T-cell (primary cell): ENCODE measurements around the gene MAP7D3. TPM values are rescaled to one million over a fixed set of nuclear protein-coding genes. Genes with fewer than 3 reads are reported as not detected.

Source experiments
- ATAC-seq, 4 experiments: fragments of 200-7000 bp in 3 of 4; fragments of 150-1000 bp in 1 of 4; cut with Tn5 transposase; replicated peaks in 1 of 4; 1 replicate in 3 of 4; 2 replicates in 1 of 4; pipeline ENCODE4 v1.10.0; 2021; ENCODE audit warnings: moderate library complexity in 3 of 4, mild to moderate bottlenecking in 2 of 4, moderate number of reproducible peaks in 1 of 4
- CTCF ChIA-PET, 2 donors: fragments of 300-600 bp; sonication (Branson Sonifier 250); formaldehyde crosslinking; loops; one replicate each; lab custom pipeline; 2022; ENCODE audit warnings: antibody characterized with exemption in 2 of 2; lab: Charles Lee
- POLR2A ChIA-PET, 2 donors: fragments of 300-600 bp; sonication (Branson Sonifier 250); formaldehyde crosslinking; loops; one replicate each; lab custom pipeline; 2022; ENCODE audit warnings: antibody characterized with exemption in 2 of 2; lab: Charles Lee
- DNase-seq, 35 experiments: peaks; one replicate each; pipeline versions ENCODE4 v3.0.0 to v3.0.0-alpha.2; 2013 to 2023
- H3K27ac ChIP-seq: one replicate; pipeline ENCODE4 v1.5.1; 2013; ENCODE audit warnings: low read length
- H3K27me3 ChIP-seq, 2 experiments: replicated peaks in 1 of 2; 1 replicate in 1 of 2; 2 replicates in 1 of 2; pipeline versions ENCODE4 v1.6.1 to v1.7.0; 2013; ENCODE audit warnings: low read length in 1 of 2, mixed read lengths in 1 of 2; ENCODE audit not compliant: control insufficient read depth in 2 of 2, insufficient read depth in 2 of 2; ENCODE audit errors: extremely low read depth in 1 of 2
- H3K36me3 ChIP-seq, 2 donors: 1 replicate in 1 of 2; 2 replicates in 1 of 2; pipeline versions ENCODE4 v1.6.1 to v1.7.0; 2013; ENCODE audit warnings: low read length in 1 of 2; ENCODE audit not compliant: control insufficient read depth in 2 of 2, insufficient read depth in 1 of 2; ENCODE audit errors: extremely low read depth in 1 of 2
- H3K4me1 ChIP-seq, 2 experiments: 1 replicate in 1 of 2; 2 replicates in 1 of 2; pipeline versions ENCODE4 v1.6.1 to v1.7.0; 2013; ENCODE audit warnings: low read length in 2 of 2, mixed read lengths in 1 of 2; ENCODE audit not compliant: insufficient read depth in 2 of 2, control insufficient read depth in 1 of 2; ENCODE audit errors: extremely low read depth in 1 of 2
- H3K4me3 ChIP-seq, 2 donors: 1 replicate in 1 of 2; 2 replicates in 1 of 2; pipeline versions ENCODE4 v1.5.1 to v1.7.0; 2013; ENCODE audit warnings: mild to moderate bottlenecking in 2 of 2, low read length in 1 of 2, moderate library complexity in 1 of 2; ENCODE audit not compliant: control insufficient read depth in 1 of 2; ENCODE audit errors: extremely low read depth in 1 of 2
- H3K9me3 ChIP-seq: 2 replicates; pipeline ENCODE4 v1.7.0; 2013
- H3K27ac Mint-ChIP-seq, 2 donors: one replicate each; pipeline ENCODE4 v1.8.0; 2020 to 2021; ENCODE audit warnings: mild to moderate bottlenecking in 2 of 2, mixed read lengths in 2 of 2
- H3K27me3 Mint-ChIP-seq, 2 donors: one replicate each; pipeline ENCODE4 v1.8.0; 2021 to 2022; ENCODE audit warnings: mixed read lengths in 2 of 2
- H3K36me3 Mint-ChIP-seq: one replicate; pipeline ENCODE4 v1.8.0; 2021; ENCODE audit warnings: mixed read lengths
- H3K4me1 Mint-ChIP-seq, 3 donors: one replicate each; pipeline ENCODE4 v1.8.0; 2020 to 2022; ENCODE audit warnings: mixed read lengths in 3 of 3, mild to moderate bottlenecking in 1 of 3
- H3K4me3 Mint-ChIP-seq, 3 donors: one replicate each; pipeline ENCODE4 v1.8.0; 2020 to 2022; ENCODE audit warnings: mild to moderate bottlenecking in 3 of 3, mixed read lengths in 3 of 3, moderate library complexity in 3 of 3
- H3K9me3 Mint-ChIP-seq, 3 donors: one replicate each; pipeline ENCODE4 v1.8.0; 2020 to 2022; ENCODE audit warnings: mixed read lengths in 3 of 3
- WGBS: methylation state at CpG from one replicate; pipeline ENCODE4 v1.1.5; 2013; ENCODE audit warnings: missing lambda C conversion rate; ENCODE audit not compliant: insufficient coverage; 5-methylcytosine and 5-hydroxymethylcytosine counted together
- total RNA-seq, 35 experiments: library from RNA in 6 of 35; stranded (reverse) in 6 of 35; fragments of 120-200 nt in 1 of 35; gene quantifications; one replicate each; pipeline versions ENCODE4 v1.2.1 to v1.2.4 and lab custom pipeline; 2013 to 2026

Gene MAP7D3
- total RNA-seq, 5 donors from 2014 or later (not counting 1 experiment from before 2014, with no cell fraction given), result 6.5 to 10.5 (median 9.7) TPM

GRCh38 chrX:136259543-136259942 lies 8.3 kb upstream of the MAP7D3 start:
- ChIA-PET CTCF (interaction anchor here in 1 of 2 donors (1.1 kb wide), 1 partner anchor 10 kb away, joined by 6 read pairs; no protein-coding TSS in a partner anchor), POLR2A (interaction anchor here in 1 of 2 donors (0.7 kb wide), 1 partner anchor 988 kb away, joined by 4 read pairs; no protein-coding TSS in a partner anchor)
- peaks cover 6 to 12% (median 10%) of the 10 kb centered on the region in 3 donors for H3K4me1 Mint-ChIP-seq
- no peak overlapping the region for H3K4me3 ChIP-seq
- no peak overlapping the region for H3K4me3 Mint-ChIP-seq
- peak in 2 of 4 experiments; percentile 57 to 82 for ATAC-seq
- no peaks in the 10 kb centered on the region for H3K36me3 Mint-ChIP-seq
- H3K27me3 ChIP-seq, result no peaks in the 10 kb centered on the region
- no peaks in the 10 kb centered on the region for H3K9me3 Mint-ChIP-seq
- H3K27ac Mint-ChIP-seq, result peak overlapping the region; percentile 62 to 86
- no peaks in the 10 kb centered on the region for H3K9me3 ChIP-seq
- no CpG with 5 or more reads among the region's 4 CpGs for WGBS
- H3K27me3 Mint-ChIP-seq, result peaks cover 0 to 3% of the 10 kb centered on the region in 2 donors
- DNase-seq, result peak in 1 of 35 experiments; percentile 20
- no peak overlapping the region for H3K27ac ChIP-seq
- peaks cover 0 to 4% of the 10 kb centered on the region in 2 experiments for H3K4me1 ChIP-seq
- H3K36me3 ChIP-seq, result no peaks in the 10 kb centered on the region

- Mint-ChIP-seq H3K4me3 (no peak overlapping the region), H3K36me3 (no peaks in the 10 kb centered on the region), H3K27ac (no peak overlapping the region), H3K27me3 (peaks cover 0 to 7% of the 10 kb centered on the region in 2 donors), H3K9me3 (no peaks in the 10 kb centered on the region), H3K4me1 (peaks cover 6 to 12% (median 10%) of the 10 kb centered on the region in 3 donors)
- no peaks in the 10 kb centered on the region for H3K36me3 ChIP-seq
- no peak overlapping the region for H3K4me3 ChIP-seq
- ATAC-seq (no peak), DNase-seq (no peak)
- H3K9me3 ChIP-seq, result no peaks in the 10 kb centered on the region
- no peaks in the 10 kb centered on the region for H3K27me3 ChIP-seq
- no CpG with 5 or more reads among the region's 1 CpG for WGBS
- H3K4me1 ChIP-seq, result peaks cover 0 to 4% of the 10 kb centered on the region in 2 experiments
- POLR2A ChIA-PET, result no interaction called here
- CTCF ChIA-PET, result interaction anchor here in 1 of 2 donors (1.1 kb wide), 1 partner anchor 10 kb away, joined by 6 read pairs; no protein-coding TSS in a partner anchor
- no peak overlapping the region for H3K27ac ChIP-seq
Observed at GRCh38 chrX:136258951-136259350, 7.8 kb upstream of the MAP7D3 start.

DNA sequence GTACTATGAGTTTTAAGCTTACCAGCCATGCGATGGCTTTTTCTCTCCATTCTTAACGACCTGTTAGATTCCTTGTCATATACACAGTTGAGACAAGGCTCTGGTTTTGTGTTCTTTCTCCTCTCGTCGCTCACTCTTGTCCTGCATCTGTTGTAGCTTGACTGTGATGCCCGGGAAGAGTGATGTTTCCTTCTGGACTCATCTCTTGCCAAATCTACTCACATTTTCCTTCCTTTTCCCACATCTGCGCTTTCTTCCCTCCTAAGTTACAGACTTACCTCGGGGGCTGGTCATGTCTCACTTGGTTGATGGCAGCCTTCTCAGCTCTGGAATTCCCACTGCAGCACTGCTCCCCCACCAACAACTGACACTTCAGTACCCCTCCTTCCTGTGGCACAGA lies 4.8 kb upstream of the MAP7D3 start:
- Histone ChIP-seq H3K27me3 (no peaks in the 10 kb centered on the region), H3K9me3 (no peaks in the 10 kb centered on the region), H3K4me3 (no peak overlapping the region), H3K27ac (no peak overlapping the region), H3K36me3 (no peaks in the 10 kb centered on the region), H3K4me1 (peaks cover 0 to 9% of the 10 kb centered on the region in 2 experiments)
- Mint-ChIP-seq H3K4me1 (peaks cover 13 to 15% (median 13%) of the 10 kb centered on the region in 3 donors), H3K36me3 (no peaks in the 10 kb centered on the region), H3K27ac (no peak overlapping the region), H3K27me3 (peaks cover 0 to 7% of the 10 kb centered on the region in 2 donors), H3K9me3 (no peaks in the 10 kb centered on the region), H3K4me3 (no peak overlapping the region)
- DNase-seq, result no peak
- ATAC-seq, result no peak
- ChIA-PET POLR2A (no interaction called here), CTCF (no interaction called here)
- 72% methylated on average over 4 of the region's 7 CpGs for WGBS

DNA sequence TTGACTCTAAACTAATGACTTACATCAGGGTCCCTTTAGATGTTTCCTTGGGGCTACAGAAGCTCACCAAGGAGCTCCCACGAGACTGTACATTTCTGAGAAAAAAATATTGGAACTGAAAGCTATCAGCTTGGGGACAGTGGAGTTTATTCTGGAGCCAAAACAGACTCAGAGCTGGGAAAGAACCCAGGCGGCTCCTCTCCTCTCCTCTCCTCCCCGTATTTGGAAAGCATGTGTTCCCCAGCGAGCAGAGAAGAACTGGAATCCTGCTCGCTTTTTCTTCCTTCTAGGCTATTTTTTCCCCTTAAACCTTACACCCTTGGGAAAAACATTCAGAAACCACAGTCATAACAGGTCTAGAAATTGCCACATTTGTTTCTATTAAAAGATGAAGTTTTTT lies 4.3 kb upstream of the MAP7D3 start:
- Mint-ChIP-seq H3K4me3 (no peak overlapping the region), H3K9me3 (no peaks in the 10 kb centered on the region), H3K27me3 (peaks cover 0 to 7% of the 10 kb centered on the region in 2 donors), H3K27ac (no peak overlapping the region), H3K36me3 (no peaks in the 10 kb centered on the region), H3K4me1 (peaks cover 13 to 15% (median 13%) of the 10 kb centered on the region in 3 donors)
- Histone ChIP-seq H3K36me3 (no peaks in the 10 kb centered on the region), H3K9me3 (no peaks in the 10 kb centered on the region), H3K27me3 (no peaks in the 10 kb centered on the region), H3K4me1 (peaks cover 0 to 10% of the 10 kb centered on the region in 2 experiments), H3K27ac (no peak overlapping the region), H3K4me3 (no peak overlapping the region)
- CTCF ChIA-PET, result no interaction called here
- ATAC-seq (no peak), DNase-seq (no peak)
- no CpG with 5 or more reads among the region's 5 CpGs for WGBS
- POLR2A ChIA-PET, result no interaction called here

GRCh38 chrX:136250191-136251040 lies 784 bp downstream of the MAP7D3 start:
- CTCF ChIA-PET, result no interaction called here
- Mint-ChIP-seq H3K27ac (peak overlapping the region; percentile 19 to 58), H3K9me3 (no peaks in the 10 kb centered on the region), H3K36me3 (no peaks in the 10 kb centered on the region), H3K27me3 (peaks cover 0 to 4% of the 10 kb centered on the region in 2 donors), H3K4me3 (peak overlapping the region; percentile 74 to 80 (median 75)), H3K4me1 (peaks cover 7 to 14% (median 14%) of the 10 kb centered on the region in 3 donors)
- Histone ChIP-seq H3K4me3 (peak overlapping the region; percentile 47 to 63), H3K36me3 (no peaks in the 10 kb centered on the region), H3K9me3 (no peaks in the 10 kb centered on the region), H3K4me1 (peaks cover 2 to 11% of the 10 kb centered on the region in 2 experiments), H3K27ac (no peak overlapping the region), H3K27me3 (no peaks in the 10 kb centered on the region)
- DNase-seq, result peak in 6 of 35 experiments; percentile 0 to 21 (median 7)
- POLR2A ChIA-PET, result interaction anchor here in 1 of 2 donors (0.5 to 0.6 kb wide), 2 partner anchors 202 to 869 kb away, joined by 3 to 4 read pairs; no protein-coding TSS in a partner anchor
- WGBS, result 0% methylated on average over 17 of the region's 53 CpGs
- ATAC-seq, result peak; percentile 29 to 53 (median 50)

- Histone ChIP-seq H3K4me3 (no peak overlapping the region), H3K27ac (no peak overlapping the region), H3K9me3 (no peaks in the 10 kb centered on the region), H3K27me3 (no peaks in the 10 kb centered on the region), H3K4me1 (peaks cover 2 to 5% of the 10 kb centered on the region in 2 experiments), H3K36me3 (peaks cover 0 to 17% of the 10 kb centered on the region in 2 donors)
- Mint-ChIP-seq H3K27me3 (peaks cover 0 to 13% of the 10 kb centered on the region in 2 donors), H3K9me3 (no peaks in the 10 kb centered on the region), H3K4me1 (peaks cover 0 to 14% (median 12%) of the 10 kb centered on the region in 3 donors), H3K36me3 (peaks cover 22% of the 10 kb centered on the region), H3K4me3 (no peak overlapping the region), H3K27ac (no peak overlapping the region)
- ChIA-PET POLR2A (no interaction called here), CTCF (no interaction called here)
- DNase-seq, result no peak
- no CpG with 5 or more reads among the region's 6 CpGs for WGBS
- no peak for ATAC-seq
Observed at GRCh38 chrX:136246201-136246600, 5.0 kb downstream of the MAP7D3 start.
